GM23338 (cell line): ENCODE measurements around the gene GET3. TPM values are rescaled to one million over a fixed set of nuclear protein-coding genes. Genes with fewer than 3 reads are reported as not detected.

Experiments
- ATAC-seq: fragments of 200-7000 bp; cut with Tn5 transposase; 3 replicates; pipeline ENCODE4 v1.9.1; 2020
- DNase-seq: peaks from one replicate; pipeline ENCODE4 v3.0.0-alpha.2; 2015; ENCODE audit warnings: low spot score
- H2AFZ ChIP-seq: fragments of 200-600 bp; sonication (generic); 2 replicates; pipeline ENCODE4 v1.8.0; 2016; ENCODE audit warnings: antibody characterized with exemption, mild to moderate bottlenecking, moderate library complexity
- H3F3A ChIP-seq: fragments of 200-600 bp; sonication (generic); replicated peaks from 2 replicates; pipeline ENCODE4 v1.8.0; 2017; ENCODE audit warnings: antibody characterized with exemption, mixed run types, low read depth
- H3K27ac ChIP-seq: fragments of 200-600 bp; sonication (generic); 2 replicates; pipeline ENCODE4 v1.6.1; 2016; ENCODE audit warnings: low read depth
- H3K27me3 ChIP-seq: fragments of 200-600 bp; sonication (generic); 2 replicates; pipeline ENCODE4 v1.8.0; 2016; ENCODE audit warnings: mild to moderate bottlenecking, mixed run types, moderate library complexity; ENCODE audit not compliant: insufficient read depth
- H3K36me3 ChIP-seq: fragments of 200-600 bp; sonication (generic); 2 replicates; pipeline ENCODE4 v1.8.0; 2016; ENCODE audit warnings: mild to moderate bottlenecking; ENCODE audit not compliant: insufficient read depth
- H3K4me1 ChIP-seq: fragments of 200-600 bp; sonication (generic); 2 replicates; pipeline ENCODE4 v1.8.0; 2016; ENCODE audit warnings: mild to moderate bottlenecking, moderate library complexity; ENCODE audit not compliant: insufficient read depth
- H3K4me2 ChIP-seq: fragments of 200-600 bp; sonication (generic); 2 replicates; pipeline ENCODE4 v1.7.1; 2017; ENCODE audit warnings: mixed run types
- H3K4me3 ChIP-seq: fragments of 200-600 bp; sonication (generic); 2 replicates; pipeline ENCODE4 v1.6.1; 2016; ENCODE audit warnings: mixed run types
- H3K79me2 ChIP-seq: fragments of 200-600 bp; sonication (generic); replicated peaks from 2 replicates; pipeline ENCODE4 v1.8.0; 2017; ENCODE audit warnings: mild to moderate bottlenecking; ENCODE audit not compliant: insufficient read depth
- H3K9me2 ChIP-seq: fragments of 200-600 bp; sonication (generic); 2 replicates; pipeline ENCODE4 v1.8.0; 2017; ENCODE audit not compliant: insufficient read depth
- H4K20me1 ChIP-seq: fragments of 200-600 bp; sonication (generic); replicated peaks from 2 replicates; pipeline ENCODE4 v1.8.0; 2017; ENCODE audit warnings: mild to moderate bottlenecking; ENCODE audit not compliant: insufficient read depth
- H3K27ac Mint-ChIP-seq: 2 replicates; pipeline ENCODE4 v1.8.0; 2020; ENCODE audit warnings: inconsistent platforms, mild to moderate bottlenecking, moderate library complexity, mixed read lengths
- H3K27me3 Mint-ChIP-seq: 3 replicates; pipeline ENCODE4 v1.8.0; 2022; ENCODE audit warnings: low read depth, mild to moderate bottlenecking, moderate library complexity, mixed read lengths, inconsistent platforms; ENCODE audit not compliant: insufficient read depth, poor library complexity
- H3K36me3 Mint-ChIP-seq: 3 replicates; pipeline ENCODE4 v1.8.0; 2021; ENCODE audit warnings: low read depth, mild to moderate bottlenecking, inconsistent platforms, moderate library complexity, mixed read lengths
- H3K4me1 Mint-ChIP-seq: 3 replicates; pipeline ENCODE4 v1.8.0; 2020; ENCODE audit warnings: mild to moderate bottlenecking, inconsistent platforms, mixed read lengths
- H3K4me3 Mint-ChIP-seq: 3 replicates; pipeline ENCODE4 v1.8.0; 2021; ENCODE audit warnings: moderate library complexity, mild to moderate bottlenecking, inconsistent platforms, mixed read lengths
- H3K9me3 Mint-ChIP-seq: 3 replicates; pipeline ENCODE4 v1.8.0; 2020; ENCODE audit warnings: moderate library complexity, mild to moderate bottlenecking, inconsistent platforms, mixed read lengths
- CREB1 ChIP-seq: fragments of 250-450 bp; sonication (Bioruptor Pico); IDR thresholded peaks from 2 replicates; pipeline ENCODE4 v1.5.0; 2020; ENCODE audit warnings: low read depth, mild to moderate bottlenecking, moderate library complexity
- ETS1 ChIP-seq: IDR thresholded peaks from 2 replicates; pipeline ENCODE4 v1.6.1; 2016; ENCODE audit warnings: antibody characterized with exemption
- EZH2phosphoT487 ChIP-seq: fragments of 200-600 bp; sonication (generic); IDR thresholded peaks from one replicate; pipeline ENCODE4 v1.8.1; 2018; ENCODE audit warnings: antibody characterized with exemption; ENCODE audit not compliant: unreplicated experiment
- JUNB ChIP-seq: IDR thresholded peaks from one replicate; pipeline ENCODE4 v1.6.1; 2016; ENCODE audit warnings: antibody characterized with exemption; ENCODE audit not compliant: unreplicated experiment
- NANOG ChIP-seq: IDR thresholded peaks from 2 replicates; pipeline ENCODE4 v1.6.1; 2016; ENCODE audit warnings: antibody characterized with exemption, borderline replicate concordance
- POLR2AphosphoS5 ChIP-seq: IDR thresholded peaks from 2 replicates; pipeline ENCODE4 v1.6.1; 2016; ENCODE audit warnings: antibody characterized with exemption, low read depth
- STAT1 ChIP-seq: IDR thresholded peaks from one replicate; pipeline ENCODE4 v1.6.1; 2016; ENCODE audit warnings: antibody characterized with exemption; ENCODE audit not compliant: unreplicated experiment
- ZNF114 ChIP-seq: fragments of 250-450 bp; sonication (Bioruptor Pico); IDR thresholded peaks from 2 replicates; pipeline ENCODE4 v1.5.0; 2020; ENCODE audit warnings: mild to moderate bottlenecking, moderate library complexity
- ZNF331 ChIP-seq: fragments of 250-450 bp; sonication (Bioruptor Pico); IDR thresholded peaks from 2 replicates; pipeline ENCODE4 v1.5.0; 2020; ENCODE audit warnings: low read depth, mild to moderate bottlenecking, moderate library complexity
- polyA plus RNA-seq: library from polyadenylated mRNA; unstranded; fragments of >200 nt; fragmentation: Nextera tagmentation; extraction: Ambion mirVana; gene quantifications from 2 replicates; pipeline ENCODE4 v1.2.1, GENCODE V29; 2016
- total RNA-seq: library from RNA; depleted of rRNA; stranded (reverse); fragments of >200 nt; shearing (Covaris generic); gene quantifications from 2 replicates; pipeline ENCODE4 v1.2.3, GENCODE V29; 2014
- TF ChIP-seq, protein P1 (sequence below): IDR thresholded peaks from one replicate; pipeline ENCODE4 v1.6.1; 2018; ENCODE audit warnings: antibody characterized with exemption; ENCODE audit not compliant: unreplicated experiment

The GET3 gene
- total and polyA plus RNA-seq, 2 experiments from 2014 or later: 90.4 to 109 TPM

- no peak overlapping the region for H3K27ac ChIP-seq
- Mint-ChIP-seq H3K27ac (no peak overlapping the region), H3K36me3 (peaks cover 36% of the 10 kb centered on the region), H3K4me1 (peaks cover 6% of the 10 kb centered on the region; the same call in 2 of the 3 replicates), H3K9me3 (peaks cover 3% of the 10 kb centered on the region; the same call in 2 of the 3 replicates), H3K4me3 (no peak overlapping the region), H3K27me3 (peaks cover 26% of the 10 kb centered on the region)
- 0 out of 2 replicates have a peak, but pooled peaks cover 4% of the 10 kb centered on the region for H4K20me1 ChIP-seq
- H3K27me3 ChIP-seq: no peaks in the 10 kb centered on the region
- H2AFZ ChIP-seq: no peak overlapping the region
- ATAC-seq: no peak
- 0 out of 2 replicates have a peak, but pooled peaks cover 6% of the 10 kb centered on the region for H3K36me3 ChIP-seq
- H3K4me3 ChIP-seq: no peak overlapping the region
- no peak overlapping the region for H3K4me2 ChIP-seq
- H3K79me2 ChIP-seq: no peaks in the 10 kb centered on the region
- H3K9me2 ChIP-seq: no peaks in the 10 kb centered on the region
- H3F3A ChIP-seq: peaks cover 9% of the 10 kb centered on the region; the same call in 1 of the 2 replicates
- H3K4me1 ChIP-seq: no peaks in the 10 kb centered on the region; the same call in 1 of the 2 replicates
- DNase-seq: no peak
- TF ChIP-seq, protein P1, sequence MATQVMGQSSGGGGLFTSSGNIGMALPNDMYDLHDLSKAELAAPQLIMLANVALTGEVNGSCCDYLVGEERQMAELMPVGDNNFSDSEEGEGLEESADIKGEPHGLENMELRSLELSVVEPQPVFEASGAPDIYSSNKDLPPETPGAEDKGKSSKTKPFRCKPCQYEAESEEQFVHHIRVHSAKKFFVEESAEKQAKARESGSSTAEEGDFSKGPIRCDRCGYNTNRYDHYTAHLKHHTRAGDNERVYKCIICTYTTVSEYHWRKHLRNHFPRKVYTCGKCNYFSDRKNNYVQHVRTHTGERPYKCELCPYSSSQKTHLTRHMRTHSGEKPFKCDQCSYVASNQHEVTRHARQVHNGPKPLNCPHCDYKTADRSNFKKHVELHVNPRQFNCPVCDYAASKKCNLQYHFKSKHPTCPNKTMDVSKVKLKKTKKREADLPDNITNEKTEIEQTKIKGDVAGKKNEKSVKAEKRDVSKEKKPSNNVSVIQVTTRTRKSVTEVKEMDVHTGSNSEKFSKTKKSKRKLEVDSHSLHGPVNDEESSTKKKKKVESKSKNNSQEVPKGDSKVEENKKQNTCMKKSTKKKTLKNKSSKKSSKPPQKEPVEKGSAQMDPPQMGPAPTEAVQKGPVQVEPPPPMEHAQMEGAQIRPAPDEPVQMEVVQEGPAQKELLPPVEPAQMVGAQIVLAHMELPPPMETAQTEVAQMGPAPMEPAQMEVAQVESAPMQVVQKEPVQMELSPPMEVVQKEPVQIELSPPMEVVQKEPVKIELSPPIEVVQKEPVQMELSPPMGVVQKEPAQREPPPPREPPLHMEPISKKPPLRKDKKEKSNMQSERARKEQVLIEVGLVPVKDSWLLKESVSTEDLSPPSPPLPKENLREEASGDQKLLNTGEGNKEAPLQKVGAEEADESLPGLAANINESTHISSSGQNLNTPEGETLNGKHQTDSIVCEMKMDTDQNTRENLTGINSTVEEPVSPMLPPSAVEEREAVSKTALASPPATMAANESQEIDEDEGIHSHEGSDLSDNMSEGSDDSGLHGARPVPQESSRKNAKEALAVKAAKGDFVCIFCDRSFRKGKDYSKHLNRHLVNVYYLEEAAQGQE: no peak
- no peak for TF ChIP-seq STAT1
- no peak for TF ChIP-seq EZH2phosphoT487
Observed at GRCh38 chr19:12759686-12760085, 22.4 kb downstream of the GET3 start.

DNA sequence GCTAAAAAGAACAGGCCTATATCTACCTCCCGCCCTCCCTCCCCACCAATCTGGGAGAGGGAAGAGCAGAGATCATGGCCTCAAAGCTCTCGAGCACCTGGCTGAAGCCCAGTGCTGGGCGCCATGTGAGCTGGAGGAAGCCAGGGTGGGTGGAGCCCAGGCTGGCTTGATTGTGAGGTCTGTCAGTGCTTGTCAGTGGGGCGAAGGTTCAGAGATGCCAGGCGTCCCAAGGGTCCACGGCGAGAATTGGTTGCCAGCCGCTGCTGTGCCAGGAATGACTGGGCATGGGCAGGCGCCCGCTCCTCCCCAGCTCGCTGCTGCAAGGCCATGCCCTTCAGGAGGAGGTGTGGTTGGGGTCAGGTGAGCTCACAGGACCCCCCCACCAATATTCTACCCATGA is 25.8 kb downstream of the GET3 start:
- Histone ChIP-seq H4K20me1 (peaks cover 4% of the 10 kb centered on the region; the same call in 1 of the 2 replicates), H3K4me1 (no peaks in the 10 kb centered on the region), H3K79me2 (0 out of 2 replicates have a peak, but pooled peaks cover 3% of the 10 kb centered on the region), H2AFZ (no peak overlapping the region), H3K27me3 (no peaks in the 10 kb centered on the region), H3K9me2 (no peaks in the 10 kb centered on the region), H3F3A (peaks cover 17% of the 10 kb centered on the region), H3K27ac (no peak overlapping the region), H3K4me3 (no peak overlapping the region), H3K4me2 (no peak overlapping the region), H3K36me3 (0 out of 2 replicates have a peak, but pooled peaks cover 9% of the 10 kb centered on the region)
- DNase-seq (no peak), ATAC-seq (no peak)
- H3K27ac Mint-ChIP-seq: no peak overlapping the region
- no peak overlapping the region for H3K4me3 Mint-ChIP-seq
- peaks cover 6% of the 10 kb centered on the region for H3K9me3 Mint-ChIP-seq
- H3K27me3 Mint-ChIP-seq: peaks cover 33% of the 10 kb centered on the region
- peaks cover 58% of the 10 kb centered on the region for H3K36me3 Mint-ChIP-seq
- H3K4me1 Mint-ChIP-seq: peaks cover 8% of the 10 kb centered on the region; the same call in 2 of the 3 replicates
- TF ChIP-seq EZH2phosphoT487 (no peak), CREB1 (CRISPR knock-in tag) (no peak), ETS1 (no peak), ZNF114 (CRISPR knock-in tag) (no peak), STAT1 (no peak), JUNB (no peak), NANOG (no peak), POLR2AphosphoS5 (no peak), ZNF331 (CRISPR knock-in tag) (no peak)
- TF ChIP-seq, protein P1: no peak
